ENCODE results near the gene LIF. TPM values are rescaled to one million over a fixed set of nuclear protein-coding genes. Genes with fewer than 3 reads are reported as not detected.

LIF gene
- total RNA-seq, 1 experiment from 2014 or later = 34.4 TPM

- 0 out of 2 replicates have a peak, but pooled peaks have one; percentile 2 for ATAC-seq
- intact Hi-C loops (cut with micrococcal nuclease; ENCODE audit: unreplicated experiment) = no loop called here
- BruUV-seq (replicated peaks) = no TSS peak
- in situ Hi-C loops (cut with HindIII; ENCODE audit: low pct_unique_long_range_greater_than_20kb, low sequenced_read_pairs) = no loop called here
- Histone ChIP-seq H3K27ac (ENCODE audit: low read length) (peak overlapping the region; percentile 98), H3K9me3 (ENCODE audit: control insufficient read depth, insufficient read depth, low read depth, low read length) (no peaks in the 10 kb centered on the region), H3K4me1 (ENCODE audit: control insufficient read depth, insufficient read depth, low read length) (peaks cover 69% of the 10 kb centered on the region), H3K36me3 (ENCODE audit: control insufficient read depth, insufficient read depth, low read length) (no peaks in the 10 kb centered on the region; the same call in 1 of the 2 replicates), H3K27me3 (ENCODE audit: control insufficient read depth, insufficient read depth, low read length) (no peaks in the 10 kb centered on the region), H3K4me3 (ENCODE audit: low read depth in 2 of 2, low read length in 2 of 2) (peak overlapping the region in 1 of 2 experiments; percentile 80; a peak in 2 of 4 replicates)
- ChIA-PET CTCF (interaction anchor here (0.7 kb wide), 1 partner anchor 11 kb away, joined by 3 read pairs; no protein-coding TSS in a partner anchor), POLR2A (no interaction called here)
- DNase-seq (ENCODE audit: low read depth, low spot score) = no peak
- TF ChIP-seq SIN3A (IDR thresholded peaks at IDR 0.05; ENCODE audit: borderline replicate concordance, insufficient read depth, low read depth, low read length) = no peak
These were observed 6.8 kb upstream of the LIF start for GRCh38 chr22:30253205-30253852.

GRCh38 chr22:30252411-30253204, 6.0 kb upstream of the LIF start:
- DNase-seq (ENCODE audit: low read depth, low spot score) (no peak), ATAC-seq (peak; percentile 11)
- ChIA-PET CTCF (no interaction called here), POLR2A (interaction anchor here (0.5 to 1.1 kb wide), 3 partner anchors 36 to 142 kb away, joined by 3 to 6 read pairs (median 6); partner anchors contain the start of gene CASTOR1)
- Histone ChIP-seq H3K9me3 (ENCODE audit: control insufficient read depth, insufficient read depth, low read depth, low read length) (no peaks in the 10 kb centered on the region), H3K27me3 (ENCODE audit: control insufficient read depth, insufficient read depth, low read length) (no peaks in the 10 kb centered on the region), H3K36me3 (ENCODE audit: control insufficient read depth, insufficient read depth, low read length) (no peaks in the 10 kb centered on the region; the same call in 1 of the 2 replicates), H3K4me3 (ENCODE audit: low read depth in 2 of 2, low read length in 2 of 2) (peak overlapping the region in 1 of 2 experiments; percentile 23; a peak in 1 of 4 replicates), H3K27ac (ENCODE audit: low read length) (peak overlapping the region; percentile 89), H3K4me1 (ENCODE audit: control insufficient read depth, insufficient read depth, low read length) (peaks cover 71% of the 10 kb centered on the region)
- no TSS peak for BruUV-seq (replicated peaks)
- TF ChIP-seq CTCF (IDR thresholded peaks at IDR 0.05) (no peak), POLR2AphosphoS5 (IDR thresholded peaks at IDR 0.05; ENCODE audit: low read depth, low read length) (no peak), REST (IDR thresholded peaks at IDR 0.05; ENCODE audit: insufficient read depth in 1 of 2, low read depth in 2 of 2, low read length in 1 of 2) (no peak), TCF7L2 (IDR thresholded peaks at IDR 0.05; ENCODE audit: low read depth, low read length) (peak; percentile 86), SIN3A (IDR thresholded peaks at IDR 0.05; ENCODE audit: borderline replicate concordance, insufficient read depth, low read depth, low read length) (no peak)
- intact Hi-C loops (cut with micrococcal nuclease; ENCODE audit: unreplicated experiment) (no loop called here), in situ Hi-C loops (cut with HindIII; ENCODE audit: low pct_unique_long_range_greater_than_20kb, low sequenced_read_pairs) (no loop called here)

Measured in Panc1 (cell line).